H1 (cell line): ENCODE results near the gene KCNQ1. TPM values are rescaled to one million over a fixed set of nuclear protein-coding genes. Genes with fewer than 3 reads are reported as not detected.

Experiments used
- CHD2 ChIP-seq: IDR thresholded peaks from 2 replicates; pipeline ENCODE4 v1.6.1; 2012; ENCODE audit warnings: low read length, improper control_type of control experiment
- POLR2A ChIP-seq, 2 experiments: IDR thresholded peaks; 1 replicate in 1 of 2; 2 replicates in 1 of 2; pipeline ENCODE4 v1.6.1; 2011; ENCODE audit warnings: low read depth in 2 of 2, low read length in 2 of 2, mild to moderate bottlenecking in 2 of 2; ENCODE audit errors: control extremely low read depth in 1 of 2
- RFX5 ChIP-seq: IDR thresholded peaks from 2 replicates; pipeline ENCODE4 v1.6.1; 2011; ENCODE audit warnings: low read depth, low read length, improper control_type of control experiment, borderline replicate concordance
- SRF ChIP-seq: IDR thresholded peaks from 2 replicates; pipeline ENCODE4 v1.6.1; 2011; ENCODE audit warnings: mild to moderate bottlenecking, low read depth, low read length, moderate library complexity
- ZNF274 ChIP-seq: IDR thresholded peaks from 2 replicates; pipeline ENCODE4 v1.7.0; 2012; ENCODE audit warnings: low read length, borderline replicate concordance; ENCODE audit errors: extremely low read depth
- polyA plus RNA-seq, 7 experiments: library from polyadenylated mRNA; depleted of rRNA in 3 of 7; stranded (reverse) in 5 of 7; unstranded in 2 of 7; fragments of >200 nt in 5 of 7; fragments of 200-250 nt in 2 of 7; gene quantifications; 1 replicate in 5 of 7; 2 replicates in 1 of 7; 4 replicates in 1 of 7; pipeline versions ENCODE4 v1.2.1 to v1.2.3, GENCODE V29; 2011 to 2013; ENCODE audit warnings: missing spikeins in 2 of 7, mixed read lengths in 2 of 7
- total RNA-seq: library from RNA; stranded (reverse); fragmentation: NEBNext Ultra II Directional; extraction: Animal tissue kit (Norgen Biotek cat#: 25700); gene quantifications from 2 replicates; pipeline ENCODE4 v1.2.1, GENCODE V29; 2021
- TF ChIP-seq, protein P1 (sequence below): fragments of 300-600 bp; sonication (generic); IDR thresholded peaks from 2 replicates; pipeline ENCODE4 v1.7.1; 2012; ENCODE audit warnings: low read length, moderate library complexity, mild to moderate bottlenecking, inconsistent platforms; ENCODE audit not compliant: insufficient replicate concordance
- TF ChIP-seq, protein P2 (sequence below): IDR thresholded peaks from 2 replicates; pipeline ENCODE4 v1.6.1; 2012; ENCODE audit warnings: low read length, inconsistent platforms

The KCNQ1 gene
- total and polyA plus RNA-seq, 2 of the 8 experiments (the other 6 are each of a cell fraction or from before 2014, with no cell fraction given) = 1.9 to 2.0 TPM

DNA sequence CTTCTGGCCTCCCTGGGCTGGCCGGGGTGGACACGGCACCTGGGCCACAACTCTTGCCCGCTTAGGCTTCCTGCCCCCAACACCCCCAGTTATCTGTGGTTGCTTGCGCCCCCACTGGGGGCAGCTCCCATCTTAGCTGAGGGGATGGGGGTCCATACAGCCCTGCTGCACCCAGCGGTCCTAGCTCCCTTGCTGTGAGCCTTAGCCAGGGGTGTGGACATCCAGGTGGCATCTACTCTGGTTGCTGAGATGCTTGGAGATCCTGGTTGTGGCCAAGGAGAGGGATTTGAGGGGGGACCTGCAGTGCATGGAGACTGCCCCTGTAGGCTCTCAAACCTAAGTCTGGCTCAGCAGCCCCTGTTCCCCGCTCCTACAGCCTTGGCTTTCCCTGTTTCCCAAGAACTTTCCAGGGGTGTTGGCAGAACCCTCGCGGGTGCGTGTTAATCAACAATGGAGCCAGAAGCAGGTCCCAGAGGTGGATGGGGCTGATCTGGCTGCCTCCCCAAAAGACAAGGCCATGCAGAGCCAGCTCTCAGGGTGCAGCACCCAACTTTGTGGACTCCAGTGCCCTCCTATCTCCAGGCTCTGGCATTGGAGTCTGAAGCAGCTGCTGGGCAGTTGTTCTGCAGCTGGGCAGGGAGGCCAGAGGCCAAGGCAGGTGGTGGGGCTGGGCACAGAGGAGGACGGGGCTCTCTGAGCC is 3.3 kb downstream of the KCNQ1 start (continued):
- TF ChIP-seq, protein P1, sequence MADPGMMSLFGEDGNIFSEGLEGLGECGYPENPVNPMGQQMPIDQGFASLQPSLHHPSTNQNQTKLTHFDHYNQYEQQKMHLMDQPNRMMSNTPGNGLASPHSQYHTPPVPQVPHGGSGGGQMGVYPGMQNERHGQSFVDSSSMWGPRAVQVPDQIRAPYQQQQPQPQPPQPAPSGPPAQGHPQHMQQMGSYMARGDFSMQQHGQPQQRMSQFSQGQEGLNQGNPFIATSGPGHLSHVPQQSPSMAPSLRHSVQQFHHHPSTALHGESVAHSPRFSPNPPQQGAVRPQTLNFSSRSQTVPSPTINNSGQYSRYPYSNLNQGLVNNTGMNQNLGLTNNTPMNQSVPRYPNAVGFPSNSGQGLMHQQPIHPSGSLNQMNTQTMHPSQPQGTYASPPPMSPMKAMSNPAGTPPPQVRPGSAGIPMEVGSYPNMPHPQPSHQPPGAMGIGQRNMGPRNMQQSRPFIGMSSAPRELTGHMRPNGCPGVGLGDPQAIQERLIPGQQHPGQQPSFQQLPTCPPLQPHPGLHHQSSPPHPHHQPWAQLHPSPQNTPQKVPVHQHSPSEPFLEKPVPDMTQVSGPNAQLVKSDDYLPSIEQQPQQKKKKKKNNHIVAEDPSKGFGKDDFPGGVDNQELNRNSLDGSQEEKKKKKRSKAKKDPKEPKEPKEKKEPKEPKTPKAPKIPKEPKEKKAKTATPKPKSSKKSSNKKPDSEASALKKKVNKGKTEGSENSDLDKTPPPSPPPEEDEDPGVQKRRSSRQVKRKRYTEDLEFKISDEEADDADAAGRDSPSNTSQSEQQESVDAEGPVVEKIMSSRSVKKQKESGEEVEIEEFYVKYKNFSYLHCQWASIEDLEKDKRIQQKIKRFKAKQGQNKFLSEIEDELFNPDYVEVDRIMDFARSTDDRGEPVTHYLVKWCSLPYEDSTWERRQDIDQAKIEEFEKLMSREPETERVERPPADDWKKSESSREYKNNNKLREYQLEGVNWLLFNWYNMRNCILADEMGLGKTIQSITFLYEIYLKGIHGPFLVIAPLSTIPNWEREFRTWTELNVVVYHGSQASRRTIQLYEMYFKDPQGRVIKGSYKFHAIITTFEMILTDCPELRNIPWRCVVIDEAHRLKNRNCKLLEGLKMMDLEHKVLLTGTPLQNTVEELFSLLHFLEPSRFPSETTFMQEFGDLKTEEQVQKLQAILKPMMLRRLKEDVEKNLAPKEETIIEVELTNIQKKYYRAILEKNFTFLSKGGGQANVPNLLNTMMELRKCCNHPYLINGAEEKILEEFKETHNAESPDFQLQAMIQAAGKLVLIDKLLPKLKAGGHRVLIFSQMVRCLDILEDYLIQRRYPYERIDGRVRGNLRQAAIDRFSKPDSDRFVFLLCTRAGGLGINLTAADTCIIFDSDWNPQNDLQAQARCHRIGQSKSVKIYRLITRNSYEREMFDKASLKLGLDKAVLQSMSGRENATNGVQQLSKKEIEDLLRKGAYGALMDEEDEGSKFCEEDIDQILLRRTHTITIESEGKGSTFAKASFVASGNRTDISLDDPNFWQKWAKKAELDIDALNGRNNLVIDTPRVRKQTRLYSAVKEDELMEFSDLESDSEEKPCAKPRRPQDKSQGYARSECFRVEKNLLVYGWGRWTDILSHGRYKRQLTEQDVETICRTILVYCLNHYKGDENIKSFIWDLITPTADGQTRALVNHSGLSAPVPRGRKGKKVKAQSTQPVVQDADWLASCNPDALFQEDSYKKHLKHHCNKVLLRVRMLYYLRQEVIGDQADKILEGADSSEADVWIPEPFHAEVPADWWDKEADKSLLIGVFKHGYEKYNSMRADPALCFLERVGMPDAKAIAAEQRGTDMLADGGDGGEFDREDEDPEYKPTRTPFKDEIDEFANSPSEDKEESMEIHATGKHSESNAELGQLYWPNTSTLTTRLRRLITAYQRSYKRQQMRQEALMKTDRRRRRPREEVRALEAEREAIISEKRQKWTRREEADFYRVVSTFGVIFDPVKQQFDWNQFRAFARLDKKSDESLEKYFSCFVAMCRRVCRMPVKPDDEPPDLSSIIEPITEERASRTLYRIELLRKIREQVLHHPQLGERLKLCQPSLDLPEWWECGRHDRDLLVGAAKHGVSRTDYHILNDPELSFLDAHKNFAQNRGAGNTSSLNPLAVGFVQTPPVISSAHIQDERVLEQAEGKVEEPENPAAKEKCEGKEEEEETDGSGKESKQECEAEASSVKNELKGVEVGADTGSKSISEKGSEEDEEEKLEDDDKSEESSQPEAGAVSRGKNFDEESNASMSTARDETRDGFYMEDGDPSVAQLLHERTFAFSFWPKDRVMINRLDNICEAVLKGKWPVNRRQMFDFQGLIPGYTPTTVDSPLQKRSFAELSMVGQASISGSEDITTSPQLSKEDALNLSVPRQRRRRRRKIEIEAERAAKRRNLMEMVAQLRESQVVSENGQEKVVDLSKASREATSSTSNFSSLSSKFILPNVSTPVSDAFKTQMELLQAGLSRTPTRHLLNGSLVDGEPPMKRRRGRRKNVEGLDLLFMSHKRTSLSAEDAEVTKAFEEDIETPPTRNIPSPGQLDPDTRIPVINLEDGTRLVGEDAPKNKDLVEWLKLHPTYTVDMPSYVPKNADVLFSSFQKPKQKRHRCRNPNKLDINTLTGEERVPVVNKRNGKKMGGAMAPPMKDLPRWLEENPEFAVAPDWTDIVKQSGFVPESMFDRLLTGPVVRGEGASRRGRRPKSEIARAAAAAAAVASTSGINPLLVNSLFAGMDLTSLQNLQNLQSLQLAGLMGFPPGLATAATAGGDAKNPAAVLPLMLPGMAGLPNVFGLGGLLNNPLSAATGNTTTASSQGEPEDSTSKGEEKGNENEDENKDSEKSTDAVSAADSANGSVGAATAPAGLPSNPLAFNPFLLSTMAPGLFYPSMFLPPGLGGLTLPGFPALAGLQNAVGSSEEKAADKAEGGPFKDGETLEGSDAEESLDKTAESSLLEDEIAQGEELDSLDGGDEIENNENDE = no peak
- TF ChIP-seq POLR2A (IDR thresholded peaks at IDR 0.05; ENCODE audit: control extremely low read depth in 1 of 2, low read depth in 2 of 2, low read length in 2 of 2) (no peak), RFX5 (no peak), SRF (no peak), ZNF274 (no peak), CHD2 (no peak)
- TF ChIP-seq, protein P2, sequence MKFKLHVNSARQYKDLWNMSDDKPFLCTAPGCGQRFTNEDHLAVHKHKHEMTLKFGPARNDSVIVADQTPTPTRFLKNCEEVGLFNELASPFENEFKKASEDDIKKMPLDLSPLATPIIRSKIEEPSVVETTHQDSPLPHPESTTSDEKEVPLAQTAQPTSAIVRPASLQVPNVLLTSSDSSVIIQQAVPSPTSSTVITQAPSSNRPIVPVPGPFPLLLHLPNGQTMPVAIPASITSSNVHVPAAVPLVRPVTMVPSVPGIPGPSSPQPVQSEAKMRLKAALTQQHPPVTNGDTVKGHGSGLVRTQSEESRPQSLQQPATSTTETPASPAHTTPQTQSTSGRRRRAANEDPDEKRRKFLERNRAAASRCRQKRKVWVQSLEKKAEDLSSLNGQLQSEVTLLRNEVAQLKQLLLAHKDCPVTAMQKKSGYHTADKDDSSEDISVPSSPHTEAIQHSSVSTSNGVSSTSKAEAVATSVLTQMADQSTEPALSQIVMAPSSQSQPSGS = no peak
- TF ChIP-seq, all 59 proteins: peak for 0
